HG02763 (cell line): ENCODE data around the gene GPR52.
"Not testable (repeated sequence)": the region's sequence is repeated elsewhere in the genome, so short reads cannot be mapped to it uniquely, and the experiment has no call there.

Experiments
- ATAC-seq: cut with Tn5 transposase; IDR thresholded peaks from one replicate; pipeline ENCODE4 v1.9.1; 2021; ENCODE audit warnings: mild to moderate bottlenecking, moderate library complexity; ENCODE audit not compliant: unreplicated experiment

Gene GPR52, protein sequence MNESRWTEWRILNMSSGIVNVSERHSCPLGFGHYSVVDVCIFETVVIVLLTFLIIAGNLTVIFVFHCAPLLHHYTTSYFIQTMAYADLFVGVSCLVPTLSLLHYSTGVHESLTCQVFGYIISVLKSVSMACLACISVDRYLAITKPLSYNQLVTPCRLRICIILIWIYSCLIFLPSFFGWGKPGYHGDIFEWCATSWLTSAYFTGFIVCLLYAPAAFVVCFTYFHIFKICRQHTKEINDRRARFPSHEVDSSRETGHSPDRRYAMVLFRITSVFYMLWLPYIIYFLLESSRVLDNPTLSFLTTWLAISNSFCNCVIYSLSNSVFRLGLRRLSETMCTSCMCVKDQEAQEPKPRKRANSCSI

GRCh38 chr1:174447866-174448530, at the start of gene GPR52:
Gene GPR52, plus strand, starts transcription at chr1:174447964. Its CDS starts 148 bp downstream, at chr1:174448112.
- ATAC-seq = no peak

- ATAC-seq = no peak
Measured at GRCh38 chr1:174398246-174398645, 49.5 kb upstream of the GPR52 start.

- ATAC-seq = no peak
Measured at GRCh38 chr1:174399211-174399610, 48.6 kb upstream of the GPR52 start.

DNA sequence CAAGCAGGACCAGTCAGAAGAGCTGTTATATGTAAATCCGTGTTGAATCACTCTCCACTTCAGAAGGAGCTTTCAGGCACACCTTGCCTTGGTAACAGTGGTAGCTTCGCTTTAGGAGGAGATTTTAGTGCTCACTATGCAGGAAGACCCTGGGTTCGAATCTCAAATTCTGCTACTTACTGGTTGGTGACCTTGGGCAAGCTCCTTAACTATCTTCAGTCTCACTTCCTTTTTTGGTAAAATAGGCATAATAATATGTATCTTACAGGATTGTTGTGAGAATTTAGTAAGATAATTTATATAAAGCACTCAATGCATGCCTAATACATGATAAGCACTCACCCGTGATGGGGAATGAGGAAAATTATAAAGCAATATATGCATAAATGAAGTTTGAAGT, 46.7 kb upstream of the GPR52 start:
- no peak for ATAC-seq

GRCh38 chr1:174405219-174405618, 42.5 kb upstream of the GPR52 start:
- no peak for ATAC-seq

DNA sequence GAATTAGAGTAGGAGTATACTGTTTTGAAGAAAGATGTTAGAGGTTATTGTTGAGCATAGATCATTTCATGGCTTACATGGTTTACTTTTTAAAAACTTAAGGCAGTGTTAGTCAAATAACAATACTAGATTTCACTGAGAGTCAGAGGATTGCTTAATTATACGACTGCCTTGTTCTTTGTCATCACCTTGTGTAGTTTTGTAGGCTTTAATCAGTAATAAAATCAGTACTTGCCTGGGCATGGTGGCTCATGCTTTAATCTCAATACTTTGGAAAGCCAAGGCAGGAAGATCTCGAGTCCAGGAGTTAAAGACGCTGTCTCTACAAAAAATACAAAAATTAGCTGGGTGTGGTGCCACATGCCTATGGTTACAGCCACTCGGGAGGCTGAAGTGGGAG, 41.3 kb upstream of the GPR52 start:
- no peak for ATAC-seq

GRCh38 chr1:174407665-174408064, 40.1 kb upstream of the GPR52 start:
- ATAC-seq = no peak

GRCh38 chr1:174408146-174408545, 39.6 kb upstream of the GPR52 start:
- ATAC-seq = no peak

DNA sequence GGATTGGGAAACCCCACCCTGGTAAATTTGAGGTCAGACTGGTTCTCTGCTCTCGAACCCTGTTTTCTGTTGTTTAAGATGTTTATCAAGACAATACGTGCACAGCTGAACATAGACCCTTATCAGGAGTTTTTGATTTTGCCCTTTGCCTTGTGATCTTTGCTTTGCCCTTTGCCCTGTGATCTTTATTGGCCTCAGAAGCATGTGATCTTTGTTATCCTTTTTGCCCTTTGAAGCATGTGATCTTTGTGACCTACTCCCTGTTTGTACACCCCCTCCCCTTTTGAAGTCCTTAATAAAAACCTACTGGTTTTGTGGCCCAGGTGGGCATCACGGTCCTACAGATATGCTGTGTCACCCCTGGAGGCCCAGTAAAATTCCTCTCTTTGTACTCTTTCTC, 38.0 kb upstream of the GPR52 start:
- ATAC-seq = not testable (repeated sequence)

DNA sequence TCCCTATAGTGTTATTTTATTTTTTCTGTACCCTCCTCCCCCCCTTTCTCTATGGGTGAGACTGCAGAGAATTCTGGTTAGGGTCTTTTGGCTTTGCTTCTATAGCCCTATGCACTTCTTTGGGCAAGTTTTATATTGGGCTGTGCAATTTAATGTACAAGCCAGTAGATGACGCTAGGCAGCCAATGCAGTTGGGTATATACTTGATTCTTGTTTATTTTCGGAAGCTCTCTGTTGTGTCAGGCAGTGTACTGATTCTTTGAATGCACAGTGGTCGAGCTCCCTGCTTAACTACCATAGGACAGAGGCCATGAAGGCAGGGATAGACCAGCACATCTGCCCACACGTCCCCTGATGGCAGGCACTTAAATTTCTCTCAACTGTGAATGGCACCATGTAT, 34.1 kb upstream of the GPR52 start:
- ATAC-seq = no peak

GRCh38 chr1:174414203-174414602, 33.6 kb upstream of the GPR52 start:
- no peak for ATAC-seq

- no peak for ATAC-seq
Measured at GRCh38 chr1:174415506-174415905, 32.3 kb upstream of the GPR52 start.

DNA sequence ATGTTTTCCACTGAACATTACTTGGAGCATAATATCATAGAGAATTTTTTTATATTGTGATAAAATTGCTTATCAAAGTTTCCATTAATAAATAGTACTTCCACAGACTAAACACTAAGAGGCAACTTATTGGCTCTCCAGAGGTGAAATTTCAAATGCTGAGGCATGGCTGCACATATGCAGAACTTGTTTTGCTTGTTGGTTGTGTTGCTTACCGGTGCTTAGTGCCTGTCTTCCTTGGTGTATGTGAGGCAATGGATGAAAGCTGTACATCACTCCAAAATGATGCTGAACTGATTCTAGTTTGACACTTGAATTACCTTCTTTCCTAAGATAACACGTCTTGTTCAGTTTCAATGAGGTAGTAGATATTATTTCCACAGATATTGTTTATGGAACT, 29.8 kb upstream of the GPR52 start:
- no peak for ATAC-seq

GRCh38 chr1:174425121-174425520, 22.6 kb upstream of the GPR52 start:
- ATAC-seq = no peak

GRCh38 chr1:174426153-174426552, 21.6 kb upstream of the GPR52 start:
- ATAC-seq = no peak

DNA sequence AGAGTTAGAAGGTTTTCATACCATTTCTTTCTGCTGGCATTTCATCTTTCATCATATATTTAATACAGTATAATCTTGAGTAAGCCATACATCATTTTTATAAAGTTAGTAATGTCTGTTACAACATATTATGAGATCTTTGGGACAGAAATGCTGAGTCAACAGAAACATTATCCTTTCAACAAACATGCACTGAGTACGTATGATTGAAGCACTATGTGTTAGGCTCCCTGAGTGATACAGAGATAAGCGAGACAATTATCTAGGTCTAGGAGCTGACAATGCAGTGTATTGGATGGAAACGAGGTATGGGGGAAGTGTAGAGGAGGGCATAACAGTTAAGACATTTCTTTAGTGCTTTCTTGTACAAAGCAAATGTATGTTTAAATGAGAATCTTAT, 19.7 kb upstream of the GPR52 start:
- ATAC-seq = no peak

GRCh38 chr1:174428739-174429138, 19.0 kb upstream of the GPR52 start:
- ATAC-seq = no peak

- no peak for ATAC-seq
Measured at GRCh38 chr1:174433451-174433850, 14.3 kb upstream of the GPR52 start.

DNA sequence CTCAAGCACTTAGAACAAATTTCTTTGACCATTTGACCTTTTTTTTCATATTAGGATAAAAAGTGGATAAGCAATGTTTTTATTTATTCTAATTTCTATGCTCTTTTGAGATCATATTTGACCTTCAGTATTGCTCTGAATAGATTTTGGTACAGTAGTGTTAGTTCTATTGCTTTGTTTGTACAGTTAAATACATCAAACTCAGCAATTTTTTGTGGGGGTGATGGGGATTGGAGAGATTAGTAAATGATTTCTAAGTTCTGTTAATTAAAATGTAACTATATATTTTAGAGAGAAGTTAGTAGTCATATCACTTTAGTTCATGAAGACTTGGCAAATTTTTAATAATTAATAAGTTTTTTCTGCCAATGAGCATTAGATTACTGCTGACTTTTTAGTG, 2.4 kb upstream of the GPR52 start:
- no peak for ATAC-seq

DNA sequence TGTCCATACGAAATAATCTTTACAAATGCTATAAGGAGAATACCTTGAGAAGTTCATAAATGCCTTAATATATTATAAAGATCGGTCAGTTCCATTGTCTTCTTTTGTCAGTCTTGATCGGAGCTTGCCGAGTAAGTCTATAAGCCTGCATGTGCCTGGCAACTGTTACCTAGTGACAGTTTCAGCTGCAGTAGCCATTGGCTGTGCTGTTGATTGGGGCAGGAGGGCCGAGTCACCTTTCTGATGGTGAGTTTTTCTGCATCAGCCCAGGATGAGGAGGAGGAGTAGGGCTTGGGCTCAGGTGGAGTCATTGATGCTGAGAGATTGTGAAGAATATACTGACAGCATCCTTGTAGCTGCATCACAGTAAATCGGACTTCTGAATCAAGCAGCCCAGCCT, 1.9 kb upstream of the GPR52 start:
- ATAC-seq = no peak

- no peak for ATAC-seq
Measured at GRCh38 chr1:174448531-174448883, 743 bp downstream of the GPR52 start.

DNA sequence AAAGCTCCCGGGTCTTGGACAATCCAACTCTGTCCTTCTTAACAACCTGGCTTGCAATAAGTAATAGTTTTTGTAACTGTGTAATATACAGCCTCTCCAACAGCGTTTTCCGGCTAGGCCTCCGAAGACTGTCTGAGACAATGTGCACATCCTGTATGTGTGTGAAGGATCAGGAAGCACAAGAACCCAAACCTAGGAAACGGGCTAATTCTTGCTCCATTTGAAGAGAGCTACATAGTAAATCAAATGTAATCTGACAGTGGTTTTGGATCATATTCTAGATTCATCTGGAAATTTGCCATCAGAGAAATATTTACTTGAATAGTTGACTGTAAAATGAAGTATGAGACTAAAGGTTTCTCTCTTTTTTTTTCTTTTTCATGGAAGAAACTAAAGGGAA, 1.2 kb downstream of the GPR52 start:
- no peak for ATAC-seq

DNA sequence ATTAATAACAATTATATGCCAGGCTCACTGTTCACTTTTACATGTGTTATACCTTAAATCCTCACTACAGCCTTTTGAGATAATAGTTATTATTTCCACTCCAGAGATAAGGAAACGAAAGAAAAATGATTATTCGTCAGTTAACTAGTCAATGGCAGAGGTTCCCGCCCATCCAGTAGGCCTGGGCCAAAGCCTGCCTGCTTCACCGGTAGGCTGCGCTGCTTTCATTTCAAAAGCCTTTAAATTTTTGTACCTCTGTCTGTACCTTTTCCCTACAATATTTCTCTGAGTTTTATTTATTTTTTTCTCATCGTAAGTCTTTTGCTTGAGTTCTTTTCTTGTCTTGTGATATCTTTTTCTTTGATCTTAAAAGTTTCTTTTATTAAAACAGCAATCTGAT, 3.6 kb downstream of the GPR52 start:
- ATAC-seq = no peak
